Activated T-helper 1 cell treated with Interleukin-2 at 50 U/mL for 16 hours (primary cell): Measurements from ENCODE around the gene ELF1.
"Not testable (repeated sequence)": the region's sequence is repeated elsewhere in the genome, so short reads cannot be mapped to it uniquely, and the experiment has no call there.

Experiments
- DNase-seq: peaks from one replicate; pipeline ENCODE4 v3.0.0-alpha.2; 2020; ENCODE audit warnings: low read depth

The ELF1 gene

DNA sequence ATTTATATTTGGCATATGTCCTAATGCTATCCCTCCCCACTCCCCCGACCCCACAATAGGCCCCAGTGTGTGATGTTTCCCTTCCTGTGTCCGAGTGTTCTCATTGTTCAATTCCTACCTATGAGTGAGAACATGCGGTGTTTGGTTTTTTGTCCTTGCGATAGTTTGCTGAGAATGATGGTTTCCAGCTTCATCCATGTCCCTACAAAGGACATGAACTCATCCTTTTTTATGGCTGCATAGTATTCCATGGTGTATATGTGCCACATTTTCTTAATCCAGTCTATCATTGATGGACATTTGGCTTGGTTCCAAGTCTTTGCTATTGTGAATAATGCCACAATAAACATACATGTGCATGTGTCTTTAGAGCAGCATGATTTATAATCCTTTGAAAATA, 23.3 kb upstream of the ELF1 start:
- DNase-seq, result not testable (repeated sequence)

DNA sequence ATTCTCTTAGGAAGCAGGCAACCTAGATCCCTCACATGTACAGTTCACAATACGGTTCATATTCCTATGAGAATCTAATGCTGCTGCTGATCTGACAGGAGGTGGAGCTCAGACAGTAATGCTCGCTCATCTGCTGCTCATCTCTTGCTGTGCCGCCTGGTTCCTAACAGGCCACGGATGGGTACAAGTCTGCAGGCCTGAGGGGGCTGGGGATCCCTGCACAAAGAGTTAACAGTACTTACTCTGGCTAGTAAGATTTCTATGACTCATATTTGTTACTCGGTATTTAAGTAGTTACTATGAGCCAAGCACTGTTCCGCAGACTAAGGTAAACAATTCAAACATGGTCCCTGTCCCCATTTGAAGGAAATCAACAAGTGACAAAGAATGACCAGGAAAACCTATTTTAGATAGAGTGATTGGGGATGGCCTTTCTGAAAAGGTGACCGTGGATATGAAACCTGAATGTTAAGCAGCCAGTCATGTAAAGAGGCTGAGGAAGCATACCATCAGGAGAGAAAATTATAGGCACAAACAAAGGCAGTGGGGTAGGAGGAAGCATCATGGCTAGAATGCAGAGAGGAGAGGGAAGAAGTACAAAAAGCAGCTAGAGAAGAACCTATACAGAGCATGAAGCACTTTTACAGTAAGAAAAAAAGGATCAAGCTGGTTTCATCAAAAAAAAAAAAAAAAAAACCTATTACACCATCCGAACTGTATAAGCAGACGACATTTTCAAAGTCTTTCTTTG, 21.6 kb upstream of the ELF1 start:
- DNase-seq, result no peak

DNA sequence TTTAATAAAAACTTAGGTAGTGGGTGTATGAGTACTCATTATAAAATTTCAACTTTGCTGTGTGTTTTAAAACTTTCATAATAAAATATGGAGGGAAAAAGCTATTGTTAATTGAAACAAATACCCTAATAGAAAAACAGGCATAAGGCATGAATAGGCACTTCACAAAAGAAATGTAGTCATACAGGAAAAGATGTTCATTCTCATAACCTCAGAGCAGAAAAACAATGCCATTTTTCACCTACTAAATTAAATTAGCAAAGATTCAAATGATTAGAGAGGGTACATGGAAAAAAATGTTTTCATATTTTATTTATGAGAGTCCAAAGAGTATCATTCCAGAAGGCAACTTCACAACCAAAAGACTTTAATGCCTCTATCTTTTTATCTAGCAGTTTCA, 20.6 kb upstream of the ELF1 start:
- DNase-seq, result no peak

DNA sequence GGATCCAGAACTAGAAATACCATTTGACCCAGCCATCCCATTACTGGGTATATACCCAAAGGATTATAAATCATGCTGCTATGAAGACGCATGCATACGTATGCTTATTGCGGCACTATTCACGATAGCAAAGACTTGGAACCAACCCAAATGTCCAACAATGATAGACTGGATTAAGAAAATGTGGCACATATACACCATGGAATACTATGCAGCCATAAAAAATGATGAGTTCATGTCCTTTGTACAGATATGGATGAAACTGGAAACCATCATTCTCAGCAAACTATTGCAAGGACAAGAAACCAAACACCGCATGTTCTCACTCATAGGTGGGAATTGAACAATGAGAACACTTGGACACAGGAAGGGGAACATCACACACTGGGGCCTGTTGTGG, 17.4 kb upstream of the ELF1 start:
- not testable (repeated sequence) for DNase-seq

DNA sequence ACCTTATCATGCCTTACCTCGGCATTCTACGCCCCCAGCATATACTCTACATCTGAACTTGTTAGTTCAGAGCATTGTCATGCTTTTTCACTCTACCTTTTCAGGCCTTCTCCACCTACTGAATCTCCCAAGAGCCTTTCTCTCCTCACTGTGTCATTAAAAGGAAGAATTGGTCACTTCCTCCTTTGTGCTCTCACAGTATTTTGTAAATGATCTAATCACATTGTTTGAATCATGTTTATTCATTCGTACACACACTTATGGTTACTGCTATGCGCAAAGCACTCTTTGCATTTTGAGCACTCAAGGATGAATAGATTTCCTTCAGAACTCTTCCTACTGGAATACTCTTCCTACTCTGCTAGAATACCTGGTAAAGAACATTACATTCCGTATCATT, 15.8 kb upstream of the ELF1 start:
- DNase-seq, result no peak

DNA sequence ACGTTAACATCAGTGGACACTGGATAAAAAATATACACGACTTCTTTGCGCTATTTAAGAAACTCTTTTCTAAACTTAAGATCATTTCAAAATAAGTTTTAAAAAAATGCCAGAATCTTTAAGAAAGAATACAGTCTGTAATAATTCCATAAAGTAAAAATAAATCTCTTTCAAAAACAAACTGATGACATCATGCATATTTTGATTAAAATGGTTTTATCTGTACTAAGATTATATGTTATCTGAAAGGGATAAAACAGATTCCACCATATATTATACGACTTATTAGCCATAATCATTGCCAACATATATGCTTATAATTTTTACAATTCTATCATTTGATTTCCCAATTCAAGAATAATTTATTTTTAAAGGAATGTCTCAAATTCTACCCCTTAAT, 15.3 kb upstream of the ELF1 start:
- DNase-seq, result no peak

DNA sequence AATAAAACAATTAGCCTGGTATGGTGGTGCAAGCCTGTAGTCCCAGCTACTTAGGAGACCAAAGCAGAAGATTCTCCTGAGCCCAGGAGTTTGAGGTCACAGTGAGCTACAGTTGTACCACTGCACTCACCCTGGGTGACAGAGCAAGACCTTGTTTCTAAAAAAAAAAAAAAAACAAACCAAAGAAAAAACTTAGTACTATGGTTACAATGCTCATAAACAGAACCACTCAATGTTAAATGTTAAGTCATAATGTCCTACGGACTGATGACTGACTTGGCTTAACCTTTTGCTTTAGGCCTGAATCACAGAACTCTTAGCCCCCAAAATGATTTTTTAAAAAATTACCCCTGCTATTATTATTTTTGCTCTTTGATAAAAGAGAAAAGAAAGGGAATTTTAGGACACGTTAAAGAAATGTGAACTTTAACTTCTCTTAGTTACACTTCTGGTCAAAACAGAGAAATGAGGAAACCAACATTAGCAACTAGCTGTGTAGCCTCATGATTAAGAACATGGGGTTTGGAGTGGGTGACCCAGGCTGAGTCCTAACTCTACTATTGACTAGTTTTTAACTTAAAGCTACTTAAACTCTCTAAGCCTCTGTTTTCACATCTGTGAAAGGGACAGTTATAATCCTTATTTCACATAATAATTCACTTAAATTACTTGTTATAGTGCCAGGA, 13.7 kb upstream of the ELF1 start:
- DNase-seq, result no peak

DNA sequence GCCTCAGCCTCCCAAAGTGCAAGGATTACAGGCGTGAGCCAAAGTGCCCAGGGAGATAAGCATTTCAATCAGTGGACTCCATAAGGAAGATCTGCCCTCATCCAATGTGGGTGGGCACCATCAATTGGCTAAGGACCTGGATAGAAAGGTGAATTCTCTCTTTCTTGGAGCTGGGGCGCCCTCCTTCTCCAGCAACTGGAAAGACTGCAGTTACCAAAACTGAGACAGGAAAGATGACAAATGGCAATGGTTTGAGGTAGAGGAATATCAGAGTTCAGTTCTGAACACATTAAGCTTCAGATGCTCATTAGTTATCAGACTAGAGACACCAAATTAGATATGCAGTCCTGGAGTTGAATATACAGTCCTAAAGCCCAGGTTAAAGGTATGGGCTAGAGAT, 10.5 kb upstream of the ELF1 start:
- no peak for DNase-seq

DNA sequence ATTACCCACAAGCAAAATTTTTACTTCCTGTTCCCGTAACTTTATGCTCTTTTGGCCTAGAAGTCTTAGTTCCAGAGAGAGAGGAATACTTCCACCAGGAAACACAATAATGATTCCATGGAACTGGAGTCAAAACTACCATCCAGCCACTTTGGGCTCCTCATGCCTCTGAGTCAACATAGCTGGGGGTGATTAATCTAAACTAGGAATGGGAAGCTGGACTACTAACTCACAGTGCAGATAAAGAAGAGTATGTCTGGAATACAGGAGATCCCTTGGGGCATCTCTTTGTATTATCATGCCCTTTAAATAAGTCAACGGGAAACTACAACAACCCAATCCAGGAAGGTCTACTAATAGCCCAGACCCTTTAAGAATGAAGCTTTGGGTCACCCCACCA, 8.9 kb upstream of the ELF1 start:
- DNase-seq, result no peak

DNA sequence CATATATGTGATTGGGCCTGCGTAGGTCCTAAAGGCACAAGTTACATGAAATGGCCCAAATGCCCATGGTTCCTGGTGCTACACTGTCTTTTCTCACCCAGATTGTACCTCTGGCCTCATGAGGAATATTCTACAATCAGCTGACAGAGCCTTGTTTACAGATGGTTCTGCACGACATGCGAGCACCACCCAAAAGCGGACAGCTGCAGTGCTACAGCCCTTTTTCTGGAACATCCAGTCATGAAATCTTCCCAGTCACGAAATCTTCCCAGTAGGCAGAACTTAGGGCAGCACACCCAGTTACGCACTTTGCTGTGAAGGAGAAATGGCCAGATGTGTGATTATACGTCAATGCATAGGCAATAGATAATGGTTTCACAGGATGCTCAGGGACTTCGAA, 7.7 kb upstream of the ELF1 start:
- no peak for DNase-seq

DNA sequence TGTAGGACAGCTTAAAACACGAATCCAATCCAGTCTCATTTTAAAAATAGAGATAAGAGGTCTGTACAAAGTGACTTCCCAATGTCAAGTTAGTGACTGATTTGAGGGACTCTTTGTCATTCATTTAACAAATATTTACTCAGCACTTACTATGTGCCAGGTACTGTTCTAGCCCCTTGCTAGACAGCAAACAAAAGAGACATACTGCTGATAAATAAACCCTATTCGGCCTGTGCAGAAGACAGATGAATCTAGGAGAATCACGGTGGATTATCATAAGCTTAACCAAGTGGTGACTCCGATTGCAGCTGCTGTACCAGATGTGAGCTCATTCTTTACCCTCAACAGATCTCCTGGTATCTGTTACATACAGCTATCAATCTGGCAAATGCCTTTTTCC, 6.4 kb upstream of the ELF1 start:
- DNase-seq, result no peak

DNA sequence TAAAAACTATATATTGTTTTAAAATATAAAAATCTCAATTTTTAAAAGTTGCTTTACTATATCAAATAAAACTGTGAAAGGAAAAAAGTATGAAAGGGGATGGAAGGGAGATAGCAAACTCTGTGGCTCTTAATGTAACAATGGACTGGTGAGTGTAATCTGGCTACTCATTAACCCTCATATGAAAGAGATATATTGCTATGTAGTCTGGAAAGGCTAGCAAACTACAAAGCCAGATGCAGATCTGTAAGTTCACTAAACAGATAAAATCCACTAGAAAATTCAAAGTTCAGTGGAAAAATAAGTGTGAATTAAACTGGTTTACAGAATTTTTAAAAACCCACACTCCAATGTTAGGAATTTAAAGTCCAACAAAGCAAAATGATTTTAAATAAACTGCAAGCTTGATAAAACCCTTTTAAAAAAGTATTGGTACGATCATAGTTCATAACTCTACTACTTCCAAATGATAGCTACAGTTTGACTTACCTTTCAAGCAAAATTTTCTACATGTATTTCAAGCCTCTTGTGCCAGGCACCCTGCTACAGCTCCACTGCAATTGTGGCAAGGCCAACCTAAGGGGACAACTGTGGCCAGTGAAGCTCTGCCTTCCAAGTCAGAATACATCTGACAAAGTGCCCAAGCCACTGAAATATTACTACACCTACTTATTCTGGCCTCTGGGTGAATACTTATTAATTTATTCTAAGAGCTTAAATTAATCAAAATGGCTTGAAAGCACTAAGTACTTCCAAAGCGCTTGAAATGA, 647 bp upstream of the ELF1 start:
- DNase-seq, result no peak

DNA sequence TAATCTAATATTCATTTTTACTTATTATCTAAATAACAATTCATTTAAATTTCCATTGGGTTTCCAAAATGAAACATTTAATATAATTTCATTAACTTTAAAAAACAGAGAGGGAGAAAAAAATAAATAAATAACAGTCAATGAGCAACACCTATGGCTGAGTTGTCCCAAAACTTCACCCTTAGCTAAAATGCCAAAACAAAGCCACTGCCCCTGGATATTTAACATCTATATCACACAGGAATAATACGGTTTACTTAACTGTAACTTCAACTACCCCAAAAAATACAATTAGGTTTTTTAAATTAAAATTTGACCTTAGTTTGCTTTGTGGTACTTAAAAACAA, 541 bp downstream of the ELF1 start:
- DNase-seq, result no peak

DNA sequence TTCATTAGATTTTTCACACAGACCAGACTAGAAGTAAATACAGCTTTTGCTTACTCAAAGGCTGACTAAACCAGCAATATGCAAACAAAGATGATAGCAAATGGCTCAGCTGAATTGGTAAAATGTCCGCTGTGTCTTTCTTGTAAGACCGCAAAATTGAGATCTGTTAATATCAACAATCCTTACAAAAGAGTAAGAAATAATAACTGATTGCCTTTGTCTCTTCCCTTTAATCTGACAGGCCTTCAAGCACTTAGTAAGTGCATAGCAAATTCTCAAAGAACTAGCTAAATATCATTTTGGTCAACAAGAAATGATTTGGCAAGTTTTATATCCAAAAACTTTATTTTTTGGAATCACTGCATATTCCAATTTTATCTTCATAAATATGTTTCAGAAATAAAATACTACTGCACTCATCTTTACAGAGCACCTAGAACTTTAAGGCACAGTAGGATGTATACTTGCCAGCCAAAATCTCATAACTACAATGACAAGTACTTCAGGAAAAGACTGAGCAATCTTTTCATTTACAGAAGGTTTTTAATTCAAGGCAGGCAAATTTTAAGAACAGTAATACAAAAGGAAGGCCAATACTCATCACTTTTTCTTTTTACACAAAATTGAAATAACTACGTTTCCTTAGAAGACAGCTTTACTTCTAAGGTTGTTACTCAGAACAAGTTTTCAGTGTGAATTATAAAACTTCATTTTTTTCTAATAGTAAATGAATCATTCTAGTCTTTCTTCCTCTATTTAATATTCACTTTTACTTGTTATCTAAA, 1.1 kb downstream of the ELF1 start:
- DNase-seq, result no peak

DNA sequence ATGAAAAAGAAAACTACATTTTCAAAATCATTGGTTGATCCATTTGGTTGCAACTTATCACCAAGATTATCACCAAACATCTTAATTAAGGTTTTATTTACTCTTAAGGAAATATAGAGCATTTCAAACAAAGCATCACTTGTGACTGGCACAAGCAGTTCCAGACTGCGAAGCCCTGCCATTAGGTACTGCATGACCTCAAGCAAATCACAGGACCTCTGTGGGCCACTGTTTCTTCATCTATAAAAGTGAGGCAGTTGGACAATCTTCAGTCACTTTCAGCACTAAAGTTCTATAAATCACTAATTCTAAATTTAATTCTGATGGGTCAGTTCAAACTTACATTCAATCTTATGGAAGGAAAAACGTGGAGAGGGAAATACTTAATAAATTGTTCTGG, 2.0 kb downstream of the ELF1 start:
- no peak for DNase-seq

DNA sequence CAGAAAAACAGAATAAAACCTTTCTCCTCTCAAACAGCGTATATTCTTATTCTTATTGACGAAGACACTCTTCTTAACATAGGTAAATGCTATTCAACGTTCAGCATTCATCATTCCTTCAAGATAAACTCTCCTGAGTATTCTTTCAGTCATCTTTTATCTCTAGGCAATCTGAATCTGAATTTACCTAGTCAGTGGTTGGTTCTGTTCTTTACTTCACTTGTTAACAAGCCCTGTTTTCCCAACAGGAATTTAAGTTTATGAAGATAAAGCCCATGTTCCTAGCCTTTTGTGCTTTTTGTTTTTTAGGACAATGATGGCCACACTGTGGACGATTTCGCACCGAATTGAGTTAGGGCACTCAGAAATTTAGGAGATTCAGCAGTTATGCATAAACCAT, 3.2 kb downstream of the ELF1 start:
- no peak for DNase-seq

DNA sequence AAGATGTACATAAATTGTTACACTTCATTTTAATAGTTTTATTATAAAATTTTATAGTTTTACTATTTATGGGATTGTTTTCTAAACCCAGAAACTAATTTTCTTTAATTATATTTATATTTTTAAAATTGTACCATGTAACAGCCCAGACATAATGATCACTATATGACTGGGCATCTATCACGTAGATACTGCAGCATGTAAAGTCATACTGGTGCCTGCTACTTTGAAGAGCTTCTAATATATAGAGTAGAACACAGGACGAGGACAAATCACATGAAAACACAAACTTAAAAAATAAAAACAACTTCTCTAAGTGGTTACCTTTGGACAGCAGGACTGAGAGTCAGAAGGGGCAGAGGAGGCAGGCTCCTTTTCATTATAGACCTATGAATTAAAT, 5.3 kb downstream of the ELF1 start:
- no peak for DNase-seq

DNA sequence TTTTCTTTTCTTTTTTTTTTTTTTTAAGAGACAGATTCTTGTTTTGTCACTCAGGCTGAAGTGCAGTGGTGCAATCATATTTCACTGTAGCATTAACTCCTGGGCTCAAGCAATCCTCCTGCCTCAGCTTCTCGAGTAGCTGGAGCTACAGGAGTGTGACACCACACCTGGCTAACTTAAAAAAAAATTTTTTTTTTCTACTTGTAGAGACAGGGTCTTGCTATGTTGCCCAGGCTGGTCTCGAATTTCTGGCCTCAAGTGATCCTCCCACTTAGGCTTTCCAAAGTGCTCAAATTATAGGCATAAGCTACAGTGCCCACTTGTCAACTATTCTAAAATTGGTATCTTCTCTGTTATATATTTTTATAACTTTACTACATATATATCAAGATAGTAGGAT, 6.6 kb downstream of the ELF1 start:
- DNase-seq, result no peak

DNA sequence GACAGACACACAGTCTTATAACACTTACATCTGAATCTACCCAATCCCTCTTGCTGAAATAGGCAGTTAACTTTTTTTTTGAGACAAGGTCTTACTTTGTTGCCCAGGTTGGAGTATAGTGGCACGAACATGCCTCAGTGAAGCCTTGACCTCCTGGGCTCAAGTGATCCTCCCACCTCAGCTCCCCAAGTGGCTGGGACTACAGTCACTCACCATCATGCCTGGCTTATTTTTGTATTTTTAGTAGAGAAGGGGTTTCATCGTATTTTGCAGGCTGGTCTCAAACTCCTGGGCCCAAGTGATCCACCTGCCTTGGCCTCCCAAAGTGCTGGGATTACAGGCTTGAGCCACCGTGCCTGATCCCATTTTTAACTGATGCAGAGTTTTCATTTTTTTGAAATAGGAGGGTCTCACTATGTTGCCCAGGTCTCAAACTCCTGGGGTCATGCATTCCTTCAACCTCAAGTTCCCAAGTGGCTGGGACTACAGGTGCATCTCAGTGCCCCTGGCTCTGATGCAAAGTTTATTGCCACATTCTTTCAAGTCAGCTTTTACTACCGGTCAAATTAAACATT, 7.6 kb downstream of the ELF1 start:
- no peak for DNase-seq

DNA sequence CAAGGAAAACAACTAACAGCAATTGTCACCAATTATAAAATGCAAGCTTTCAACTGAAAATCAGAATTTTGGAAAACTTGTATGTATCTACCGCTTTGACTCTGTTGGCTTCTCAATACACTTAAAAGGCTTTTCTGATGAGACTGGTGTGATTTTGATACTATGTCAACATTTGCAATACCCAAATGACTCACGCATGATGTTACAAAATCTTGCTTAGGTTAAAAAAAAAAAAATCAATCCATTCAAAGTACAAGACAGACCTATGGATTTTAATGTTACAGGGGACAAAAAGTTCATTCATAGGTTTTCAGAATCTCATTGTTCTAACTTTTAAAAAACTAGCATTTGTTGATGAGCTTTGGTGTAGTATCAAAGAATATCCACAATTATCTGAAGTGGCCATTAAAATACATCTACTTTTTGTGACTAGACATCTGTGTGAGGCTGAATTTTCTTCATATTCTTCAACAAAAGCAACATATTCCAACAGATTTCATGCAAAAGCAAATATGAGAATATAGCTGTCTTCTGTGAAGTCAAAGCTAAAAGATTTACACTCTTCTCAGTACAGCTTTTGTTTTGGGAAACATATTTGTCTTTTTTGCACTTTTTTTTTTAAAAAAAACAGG, 10.7 kb downstream of the ELF1 start:
- no peak for DNase-seq

DNA sequence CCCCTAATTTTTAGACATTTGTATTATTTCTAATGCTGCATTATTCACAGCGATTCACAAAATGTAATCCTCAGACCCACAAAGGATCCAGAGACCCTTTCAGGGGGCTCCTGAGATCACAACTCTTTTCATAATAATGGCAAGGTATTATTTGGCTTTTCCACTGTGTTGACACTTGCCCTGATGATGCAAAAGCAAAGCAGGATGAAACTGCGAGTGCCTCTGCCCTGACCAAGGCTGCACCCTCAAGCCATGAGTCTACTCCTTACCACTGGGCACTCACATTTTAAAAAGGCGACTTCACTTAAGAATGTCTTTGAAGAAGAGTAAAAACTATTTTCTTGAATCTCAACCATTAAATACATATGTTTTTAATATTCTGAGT, 11.4 kb downstream of the ELF1 start:
- no peak for DNase-seq
